ENCODE results near the gene DIP2B. TPM values are rescaled to one million over a fixed set of nuclear protein-coding genes. Genes with fewer than 3 reads are reported as not detected.

Gene DIP2B
- total and polyA plus RNA-seq, 2 of the 13 experiments (the other 11 are each of a cell fraction or from before 2014, with no cell fraction given), result 32.1 to 35.8 TPM

- TF ChIP-seq, protein P1, sequence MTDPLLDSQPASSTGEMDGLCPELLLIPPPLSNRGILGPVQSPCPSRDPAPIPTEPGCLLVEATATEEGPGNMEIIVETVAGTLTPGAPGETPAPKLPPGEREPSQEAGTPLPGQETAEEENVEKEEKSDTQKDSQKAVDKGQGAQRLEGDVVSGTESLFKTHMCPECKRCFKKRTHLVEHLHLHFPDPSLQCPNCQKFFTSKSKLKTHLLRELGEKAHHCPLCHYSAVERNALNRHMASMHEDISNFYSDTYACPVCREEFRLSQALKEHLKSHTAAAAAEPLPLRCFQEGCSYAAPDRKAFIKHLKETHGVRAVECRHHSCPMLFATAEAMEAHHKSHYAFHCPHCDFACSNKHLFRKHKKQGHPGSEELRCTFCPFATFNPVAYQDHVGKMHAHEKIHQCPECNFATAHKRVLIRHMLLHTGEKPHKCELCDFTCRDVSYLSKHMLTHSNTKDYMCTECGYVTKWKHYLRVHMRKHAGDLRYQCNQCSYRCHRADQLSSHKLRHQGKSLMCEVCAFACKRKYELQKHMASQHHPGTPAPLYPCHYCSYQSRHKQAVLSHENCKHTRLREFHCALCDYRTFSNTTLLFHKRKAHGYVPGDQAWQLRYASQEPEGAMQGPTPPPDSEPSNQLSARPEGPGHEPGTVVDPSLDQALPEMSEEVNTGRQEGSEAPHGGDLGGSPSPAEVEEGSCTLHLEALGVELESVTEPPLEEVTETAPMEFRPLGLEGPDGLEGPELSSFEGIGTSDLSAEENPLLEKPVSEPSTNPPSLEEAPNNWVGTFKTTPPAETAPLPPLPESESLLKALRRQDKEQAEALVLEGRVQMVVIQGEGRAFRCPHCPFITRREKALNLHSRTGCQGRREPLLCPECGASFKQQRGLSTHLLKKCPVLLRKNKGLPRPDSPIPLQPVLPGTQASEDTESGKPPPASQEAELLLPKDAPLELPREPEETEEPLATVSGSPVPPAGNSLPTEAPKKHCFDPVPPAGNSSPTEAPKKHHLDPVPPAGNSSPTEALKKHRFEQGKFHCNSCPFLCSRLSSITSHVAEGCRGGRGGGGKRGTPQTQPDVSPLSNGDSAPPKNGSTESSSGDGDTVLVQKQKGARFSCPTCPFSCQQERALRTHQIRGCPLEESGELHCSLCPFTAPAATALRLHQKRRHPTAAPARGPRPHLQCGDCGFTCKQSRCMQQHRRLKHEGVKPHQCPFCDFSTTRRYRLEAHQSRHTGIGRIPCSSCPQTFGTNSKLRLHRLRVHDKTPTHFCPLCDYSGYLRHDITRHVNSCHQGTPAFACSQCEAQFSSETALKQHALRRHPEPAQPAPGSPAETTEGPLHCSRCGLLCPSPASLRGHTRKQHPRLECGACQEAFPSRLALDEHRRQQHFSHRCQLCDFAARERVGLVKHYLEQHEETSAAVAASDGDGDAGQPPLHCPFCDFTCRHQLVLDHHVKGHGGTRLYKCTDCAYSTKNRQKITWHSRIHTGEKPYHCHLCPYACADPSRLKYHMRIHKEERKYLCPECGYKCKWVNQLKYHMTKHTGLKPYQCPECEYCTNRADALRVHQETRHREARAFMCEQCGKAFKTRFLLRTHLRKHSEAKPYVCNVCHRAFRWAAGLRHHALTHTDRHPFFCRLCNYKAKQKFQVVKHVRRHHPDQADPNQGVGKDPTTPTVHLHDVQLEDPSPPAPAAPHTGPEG (CRISPR knock-in tag; IDR thresholded peaks at IDR 0.05), result no peak
- no peak for TF ChIP-seq EEA1 (CRISPR knock-in tag; IDR thresholded peaks at IDR 0.05; ENCODE audit: borderline replicate concordance)
- TF ChIP-seq MAF1 (CRISPR knock-in tag; IDR thresholded peaks at IDR 0.05; ENCODE audit: borderline replicate concordance), result no peak
- no peak for TF ChIP-seq RXRB (CRISPR knock-in tag; IDR thresholded peaks at IDR 0.05; ENCODE audit: borderline replicate concordance)
- TF ChIP-seq MATR3 (CRISPR knock-in tag; IDR thresholded peaks at IDR 0.05), result no peak
- TF ChIP-seq RELA (CRISPR knock-in tag; IDR thresholded peaks at IDR 0.05), result no peak
- peak; percentile 58 for TF ChIP-seq MAFF (IDR thresholded peaks at IDR 0.05; ENCODE audit: low read depth, low read length)
- TF ChIP-seq, protein P2, sequence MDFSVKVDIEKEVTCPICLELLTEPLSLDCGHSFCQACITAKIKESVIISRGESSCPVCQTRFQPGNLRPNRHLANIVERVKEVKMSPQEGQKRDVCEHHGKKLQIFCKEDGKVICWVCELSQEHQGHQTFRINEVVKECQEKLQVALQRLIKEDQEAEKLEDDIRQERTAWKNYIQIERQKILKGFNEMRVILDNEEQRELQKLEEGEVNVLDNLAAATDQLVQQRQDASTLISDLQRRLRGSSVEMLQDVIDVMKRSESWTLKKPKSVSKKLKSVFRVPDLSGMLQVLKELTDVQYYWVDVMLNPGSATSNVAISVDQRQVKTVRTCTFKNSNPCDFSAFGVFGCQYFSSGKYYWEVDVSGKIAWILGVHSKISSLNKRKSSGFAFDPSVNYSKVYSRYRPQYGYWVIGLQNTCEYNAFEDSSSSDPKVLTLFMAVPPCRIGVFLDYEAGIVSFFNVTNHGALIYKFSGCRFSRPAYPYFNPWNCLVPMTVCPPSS (IDR thresholded peaks at IDR 0.05), result no peak
- TF ChIP-seq, protein P3, sequence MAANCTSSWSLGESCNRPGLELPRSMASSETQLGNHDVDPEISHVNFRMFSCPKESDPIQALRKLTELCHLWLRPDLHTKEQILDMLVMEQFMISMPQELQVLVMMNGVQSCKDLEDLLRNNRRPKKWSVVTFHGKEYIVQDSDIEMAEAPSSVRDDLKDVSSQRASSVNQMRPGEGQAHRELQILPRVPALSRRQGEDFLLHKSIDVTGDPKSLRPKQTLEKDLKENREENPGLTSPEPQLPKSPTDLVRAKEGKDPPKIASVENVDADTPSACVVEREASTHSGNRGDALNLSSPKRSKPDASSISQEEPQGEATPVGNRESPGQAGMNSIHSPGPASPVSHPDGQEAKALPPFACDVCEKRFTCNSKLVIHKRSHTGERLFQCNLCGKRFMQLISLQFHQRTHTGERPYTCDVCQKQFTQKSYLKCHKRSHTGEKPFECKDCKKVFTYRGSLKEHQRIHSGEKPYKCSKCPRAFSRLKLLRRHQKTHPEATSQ (CRISPR knock-in tag; IDR thresholded peaks at IDR 0.05; ENCODE audit: borderline replicate concordance), result no peak
- TF ChIP-seq CCDC6 (CRISPR knock-in tag; IDR thresholded peaks at IDR 0.05), result no peak
- no peak for TF ChIP-seq CEBPG (CRISPR knock-in tag; IDR thresholded peaks at IDR 0.05)
- TF ChIP-seq, protein P4, sequence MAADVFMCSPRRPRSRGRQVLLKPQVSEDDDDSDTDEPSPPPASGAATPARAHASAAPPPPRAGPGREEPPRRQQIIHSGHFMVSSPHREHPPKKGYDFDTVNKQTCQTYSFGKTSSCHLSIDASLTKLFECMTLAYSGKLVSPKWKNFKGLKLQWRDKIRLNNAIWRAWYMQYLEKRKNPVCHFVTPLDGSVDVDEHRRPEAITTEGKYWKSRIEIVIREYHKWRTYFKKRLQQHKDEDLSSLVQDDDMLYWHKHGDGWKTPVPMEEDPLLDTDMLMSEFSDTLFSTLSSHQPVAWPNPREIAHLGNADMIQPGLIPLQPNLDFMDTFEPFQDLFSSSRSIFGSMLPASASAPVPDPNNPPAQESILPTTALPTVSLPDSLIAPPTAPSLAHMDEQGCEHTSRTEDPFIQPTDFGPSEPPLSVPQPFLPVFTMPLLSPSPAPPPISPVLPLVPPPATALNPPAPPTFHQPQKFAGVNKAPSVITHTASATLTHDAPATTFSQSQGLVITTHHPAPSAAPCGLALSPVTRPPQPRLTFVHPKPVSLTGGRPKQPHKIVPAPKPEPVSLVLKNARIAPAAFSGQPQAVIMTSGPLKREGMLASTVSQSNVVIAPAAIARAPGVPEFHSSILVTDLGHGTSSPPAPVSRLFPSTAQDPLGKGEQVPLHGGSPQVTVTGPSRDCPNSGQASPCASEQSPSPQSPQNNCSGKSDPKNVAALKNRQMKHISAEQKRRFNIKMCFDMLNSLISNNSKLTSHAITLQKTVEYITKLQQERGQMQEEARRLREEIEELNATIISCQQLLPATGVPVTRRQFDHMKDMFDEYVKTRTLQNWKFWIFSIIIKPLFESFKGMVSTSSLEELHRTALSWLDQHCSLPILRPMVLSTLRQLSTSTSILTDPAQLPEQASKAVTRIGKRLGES (CRISPR knock-in tag; IDR thresholded peaks at IDR 0.05; ENCODE audit: borderline replicate concordance), result no peak
- TF ChIP-seq TFAP4 (IDR thresholded peaks at IDR 0.05; ENCODE audit: borderline replicate concordance, low read depth), result peak; percentile 23; the same call in 1 of the 2 replicates
- TF ChIP-seq, protein P5, sequence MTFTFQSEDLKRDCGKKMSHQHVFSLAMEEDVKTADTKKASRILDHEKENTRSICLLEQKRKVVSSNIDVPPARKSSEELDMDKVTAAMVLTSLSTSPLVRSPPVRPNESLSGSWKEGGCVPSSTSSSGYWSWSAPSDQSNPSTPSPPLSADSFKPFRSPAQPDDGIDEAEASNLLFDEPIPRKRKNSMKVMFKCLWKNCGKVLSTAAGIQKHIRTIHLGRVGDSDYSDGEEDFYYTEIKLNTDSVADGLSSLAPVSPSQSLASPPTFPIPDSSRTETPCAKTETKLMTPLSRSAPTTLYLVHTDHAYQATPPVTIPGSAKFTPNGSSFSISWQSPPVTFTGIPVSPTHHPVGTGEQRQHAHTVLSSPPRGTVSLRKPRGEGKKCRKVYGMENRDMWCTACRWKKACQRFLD (CRISPR knock-in tag; IDR thresholded peaks at IDR 0.05; ENCODE audit: borderline replicate concordance), result no peak
- TF ChIP-seq MTF1 (CRISPR knock-in tag; IDR thresholded peaks at IDR 0.05), result no peak
- no peak for TF ChIP-seq ZNF850 (CRISPR knock-in tag; conservative IDR thresholded peaks at IDR 0.05)
Measured at GRCh38 chr12:50720085-50720484, 215.3 kb downstream of the DIP2B start (continued).
